ENCODE results near the gene C1orf56.
"Not testable (repeated sequence)": the region's sequence is repeated elsewhere in the genome, so short reads cannot be mapped to it uniquely, and the experiment has no call there.

C1orf56 gene

GRCh38 chr1:151067185-151067584, 19.6 kb downstream of the C1orf56 start:
- Mint-ChIP-seq H3K27ac (peak overlapping the region in 2 of 3 experiments; percentile 31 to 44), H3K36me3 (ENCODE audit: low read depth) (peaks cover 30% of the 10 kb centered on the region), H3K9me3 (no peaks in the 10 kb centered on the region), H3K4me1 (peaks cover 38% of the 10 kb centered on the region), H3K27me3 (ENCODE audit: low read depth) (no peaks in the 10 kb centered on the region), H3K4me3 (no peak overlapping the region)
- TF ChIP-seq, protein P1, sequence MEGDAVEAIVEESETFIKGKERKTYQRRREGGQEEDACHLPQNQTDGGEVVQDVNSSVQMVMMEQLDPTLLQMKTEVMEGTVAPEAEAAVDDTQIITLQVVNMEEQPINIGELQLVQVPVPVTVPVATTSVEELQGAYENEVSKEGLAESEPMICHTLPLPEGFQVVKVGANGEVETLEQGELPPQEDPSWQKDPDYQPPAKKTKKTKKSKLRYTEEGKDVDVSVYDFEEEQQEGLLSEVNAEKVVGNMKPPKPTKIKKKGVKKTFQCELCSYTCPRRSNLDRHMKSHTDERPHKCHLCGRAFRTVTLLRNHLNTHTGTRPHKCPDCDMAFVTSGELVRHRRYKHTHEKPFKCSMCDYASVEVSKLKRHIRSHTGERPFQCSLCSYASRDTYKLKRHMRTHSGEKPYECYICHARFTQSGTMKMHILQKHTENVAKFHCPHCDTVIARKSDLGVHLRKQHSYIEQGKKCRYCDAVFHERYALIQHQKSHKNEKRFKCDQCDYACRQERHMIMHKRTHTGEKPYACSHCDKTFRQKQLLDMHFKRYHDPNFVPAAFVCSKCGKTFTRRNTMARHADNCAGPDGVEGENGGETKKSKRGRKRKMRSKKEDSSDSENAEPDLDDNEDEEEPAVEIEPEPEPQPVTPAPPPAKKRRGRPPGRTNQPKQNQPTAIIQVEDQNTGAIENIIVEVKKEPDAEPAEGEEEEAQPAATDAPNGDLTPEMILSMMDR (IDR thresholded peaks at IDR 0.05; ENCODE audit: unreplicated experiment in 3 of 3): no peak

DNA sequence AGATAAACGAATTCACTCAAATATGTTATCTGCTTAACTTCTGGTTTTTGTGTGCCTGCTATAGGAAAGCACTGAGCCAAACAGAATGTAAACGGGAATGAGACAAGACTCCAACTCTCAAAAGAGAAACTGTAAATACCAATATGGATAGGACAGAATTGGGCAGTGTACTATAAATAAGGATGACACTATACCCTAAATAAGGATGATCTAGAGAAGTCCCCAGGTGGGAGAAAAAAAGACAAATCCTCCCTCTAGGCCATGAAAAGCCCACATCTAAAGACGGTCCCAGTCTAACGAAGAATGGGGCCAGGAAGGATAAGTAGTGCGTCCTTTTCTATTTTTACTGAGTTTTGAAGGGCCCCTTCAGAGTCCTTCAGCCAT, 21.5 kb downstream of the C1orf56 start:
- peak overlapping the region; percentile 93 to 100 (median 96) for H3K27ac Mint-ChIP-seq
- TF ChIP-seq, protein P1 (IDR thresholded peaks at IDR 0.05; ENCODE audit: unreplicated experiment in 3 of 3): no peak
- peaks cover 34% of the 10 kb centered on the region for H3K36me3 Mint-ChIP-seq (ENCODE audit: low read depth)
- H3K9me3 Mint-ChIP-seq: no peaks in the 10 kb centered on the region
- H3K4me3 Mint-ChIP-seq: peak overlapping the region; percentile 70 to 95 (median 85)
- H3K4me1 Mint-ChIP-seq: peaks cover 29% of the 10 kb centered on the region
- no peaks in the 10 kb centered on the region for H3K27me3 Mint-ChIP-seq (ENCODE audit: low read depth)

- Mint-ChIP-seq H3K4me1 (peaks cover 15% of the 10 kb centered on the region), H3K27me3 (ENCODE audit: low read depth) (no peaks in the 10 kb centered on the region), H3K36me3 (ENCODE audit: low read depth) (peaks cover 26% of the 10 kb centered on the region), H3K27ac (peak within 1 kb of the TSS; percentile 100), H3K9me3 (no peaks in the 10 kb centered on the region), H3K4me3 (peak within 1 kb of the TSS; percentile 95)
- TF ChIP-seq, protein P1 (IDR thresholded peaks at IDR 0.05; ENCODE audit: unreplicated experiment in 3 of 3): peak; percentile 96 to 97 (median 97)
These were observed 23.1 kb downstream of the C1orf56 start, which contains the start of gene GABPB2 for GRCh38 chr1:151070474-151071276. TSS of gene GABPB2 (plus strand) at chr1:151070761. CDS start at chr1:151088190, 17,429 bp downstream.

GRCh38 chr1:151072224-151072623, 24.7 kb downstream of the C1orf56 start:
- Mint-ChIP-seq H3K27ac (peak overlapping the region; percentile 97 to 100 (median 100)), H3K9me3 (no peaks in the 10 kb centered on the region), H3K4me3 (peak overlapping the region; percentile 95), H3K36me3 (ENCODE audit: low read depth) (peaks cover 20% of the 10 kb centered on the region), H3K27me3 (ENCODE audit: low read depth) (no peaks in the 10 kb centered on the region), H3K4me1 (peaks cover 14% of the 10 kb centered on the region)
- TF ChIP-seq, protein P1 (IDR thresholded peaks at IDR 0.05; ENCODE audit: unreplicated experiment in 3 of 3): no peak

DNA sequence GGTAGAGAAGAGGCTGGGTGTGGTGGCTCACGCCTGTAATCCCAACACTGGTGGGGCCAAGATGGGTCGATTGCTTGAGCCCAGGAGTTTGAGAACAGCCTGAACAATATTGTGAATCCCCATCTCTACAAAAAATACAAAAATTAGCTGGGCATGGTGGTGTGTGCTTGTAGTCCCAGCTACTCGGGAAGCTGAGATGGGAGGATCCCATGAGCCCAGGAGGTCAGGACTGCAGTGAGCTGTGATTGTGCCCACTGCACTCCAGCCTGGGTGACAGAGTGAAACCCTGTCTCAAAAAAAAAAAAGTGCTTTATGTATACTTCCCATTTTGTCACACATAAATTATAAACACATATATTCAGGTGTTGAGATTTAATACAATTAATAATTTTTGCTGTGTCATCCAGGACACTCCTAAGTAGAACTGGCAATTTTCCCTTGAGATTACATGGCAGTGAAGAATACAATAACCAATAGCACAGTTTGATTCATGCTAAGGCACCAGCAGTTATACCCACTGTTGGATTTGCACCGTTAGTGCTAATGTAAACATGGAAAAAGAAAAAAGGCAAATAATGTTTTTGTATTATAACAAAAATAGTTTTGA, 38.5 kb downstream of the C1orf56 start:
- no peaks in the 10 kb centered on the region for H3K36me3 Mint-ChIP-seq (ENCODE audit: low read depth)

GRCh38 chr1:151097426-151097825, 49.9 kb downstream of the C1orf56 start:
- not testable (repeated sequence) for H3K27me3 Mint-ChIP-seq (ENCODE audit: low read depth); H3K4me1 Mint-ChIP-seq; H3K4me3 Mint-ChIP-seq; H3K9me3 Mint-ChIP-seq; H3K27ac Mint-ChIP-seq; H3K36me3 Mint-ChIP-seq (ENCODE audit: low read depth)

More for the DNA sequence above, 38.5 kb downstream of the C1orf56 start:
- Mint-ChIP-seq H3K4me3 (no peak overlapping the region), H3K4me1 (no peaks in the 10 kb centered on the region), H3K9me3 (no peaks in the 10 kb centered on the region), H3K27ac (no peak overlapping the region), H3K27me3 (ENCODE audit: low read depth) (no peaks in the 10 kb centered on the region)
- TF ChIP-seq, protein P1 (IDR thresholded peaks at IDR 0.05; ENCODE audit: unreplicated experiment in 3 of 3): no peak
